Measurements from ENCODE around the gene CCDC17. TPM values are rescaled to one million over a fixed set of nuclear protein-coding genes. Genes with fewer than 3 reads are reported as not detected.
A peak's percentile ranks its signal among the peaks of the same experiment; 100 is the strongest.

The CCDC17 gene
- total RNA-seq, 2 donors from 2014 or later, result 1.8 to 2.4 TPM

GRCh38 chr1:45640293-45640692 is 16.4 kb upstream of the CCDC17 start:
- no peaks in the 10 kb centered on the region for H3K27me3 ChIP-seq
- H3K4me1 ChIP-seq, result no peaks in the 10 kb centered on the region
- intact Hi-C loops (cut with DNase I), result no loop called here
- no peak for TF ChIP-seq CTCF (IDR thresholded peaks at IDR 0.05)
- H3K9ac ChIP-seq (ENCODE audit: low read depth in 2 of 2, low read length in 2 of 2), result no peak overlapping the region
- H3K4me3 ChIP-seq, result no peak overlapping the region
- no peak for DNase-seq
- no peaks in the 10 kb centered on the region for H3K9me3 ChIP-seq
- H3K27ac ChIP-seq, result no peak overlapping the region
- peaks cover 22% of the 10 kb centered on the region for H3K36me3 ChIP-seq

- H3K4me1 ChIP-seq, result no peaks in the 10 kb centered on the region
- no peak overlapping the region for H3K9ac ChIP-seq (ENCODE audit: low read depth in 2 of 2, low read length in 2 of 2)
- intact Hi-C loops (cut with DNase I), result no loop called here
- no peak overlapping the region for H3K27ac ChIP-seq
- no peak for TF ChIP-seq CTCF (IDR thresholded peaks at IDR 0.05)
- no peaks in the 10 kb centered on the region for H3K9me3 ChIP-seq
- H3K4me3 ChIP-seq, result no peak overlapping the region
- H3K27me3 ChIP-seq, result no peaks in the 10 kb centered on the region
- H3K36me3 ChIP-seq, result peaks cover 38% of the 10 kb centered on the region
- DNase-seq, result no peak
Measured at GRCh38 chr1:45635211-45635610, 11.4 kb upstream of the CCDC17 start.

- H3K9me3 ChIP-seq, result no peaks in the 10 kb centered on the region
- no peaks in the 10 kb centered on the region for H3K27me3 ChIP-seq
- H3K36me3 ChIP-seq, result peaks cover 25% of the 10 kb centered on the region
- no peak overlapping the region for H3K4me3 ChIP-seq
- no peak overlapping the region for H3K27ac ChIP-seq
- no peak for DNase-seq
- H3K9ac ChIP-seq (ENCODE audit: low read depth in 2 of 2, low read length in 2 of 2), result no peak overlapping the region
- no peak for TF ChIP-seq CTCF (IDR thresholded peaks at IDR 0.05)
- H3K4me1 ChIP-seq, result no peaks in the 10 kb centered on the region
- intact Hi-C loops (cut with DNase I), result no loop called here
Measured at GRCh38 chr1:45630429-45630828, 6.6 kb upstream of the CCDC17 start.

GRCh38 chr1:45629035-45629434 is 5.2 kb upstream of the CCDC17 start:
- Histone ChIP-seq H3K9ac (ENCODE audit: low read depth in 2 of 2, low read length in 2 of 2) (no peak overlapping the region), H3K36me3 (peaks cover 22% of the 10 kb centered on the region), H3K9me3 (no peaks in the 10 kb centered on the region), H3K4me3 (no peak overlapping the region), H3K27ac (no peak overlapping the region), H3K27me3 (no peaks in the 10 kb centered on the region), H3K4me1 (no peaks in the 10 kb centered on the region)
- intact Hi-C loops (cut with DNase I), result no loop called here
- DNase-seq, result no peak
- TF ChIP-seq CTCF (IDR thresholded peaks at IDR 0.05), result no peak

GRCh38 chr1:45622524-45623394 is 1.1 kb downstream of the CCDC17 start:
- peak overlapping the region in 1 of 2 donors; percentile 10 for H3K9ac ChIP-seq (ENCODE audit: low read depth in 2 of 2, low read length in 2 of 2)
- intact Hi-C loops (cut with DNase I), result no loop called here
- H3K36me3 ChIP-seq, result no peaks in the 10 kb centered on the region
- no peaks in the 10 kb centered on the region for H3K9me3 ChIP-seq
- no peaks in the 10 kb centered on the region for H3K4me1 ChIP-seq
- TF ChIP-seq CTCF (IDR thresholded peaks at IDR 0.05), result no peak
- no peaks in the 10 kb centered on the region for H3K27me3 ChIP-seq
- no peak for DNase-seq
- H3K4me3 ChIP-seq, result no peak overlapping the region
- H3K27ac ChIP-seq, result no peak overlapping the region
